K562 (cell line): ENCODE results near the gene TDRKH. TPM values are rescaled to one million over a fixed set of nuclear protein-coding genes. Genes with fewer than 3 reads are reported as not detected.

ENCODE experiments used
- FOXP4 ChIP-seq: sonication (generic); formaldehyde crosslinking; IDR thresholded peaks from 2 replicates; pipeline ENCODE4 v1.8.0; 2022; ENCODE audit warnings: mild to moderate bottlenecking, missing genetic modification reagents, borderline replicate concordance
- NCOA2 ChIP-seq, 2 experiments: fragments of 450-650 bp; IDR thresholded peaks; 2 replicates each; pipeline ENCODE4 v1.6.1; 2018; ENCODE audit warnings: mild to moderate bottlenecking in 2 of 2, moderate library complexity in 1 of 2; ENCODE audit not compliant: partially characterized antibody in 2 of 2
- RERE ChIP-seq: sonication (generic); formaldehyde crosslinking; IDR thresholded peaks from 2 replicates; pipeline ENCODE4 v1.8.0; 2023; ENCODE audit warnings: missing genetic modification reagents, mild to moderate bottlenecking, borderline replicate concordance
- RREB1 ChIP-seq: fragments of 250-450 bp; sonication (Bioruptor Pico); IDR thresholded peaks from 2 replicates; pipeline ENCODE4 v1.4.0; 2020
- ZBTB2 ChIP-seq: fragments of 450-650 bp; IDR thresholded peaks from 2 replicates; pipeline ENCODE4 v1.6.1; 2016; ENCODE audit warnings: antibody characterized with exemption
- ZBTB9 ChIP-seq: fragments of 450-650 bp; formaldehyde crosslinking; IDR thresholded peaks from 2 replicates; pipeline ENCODE4 v1.4.0; 2020; ENCODE audit warnings: mild to moderate bottlenecking, moderate library complexity
- polyA plus RNA-seq, 8 experiments: library from polyadenylated mRNA; depleted of rRNA in 4 of 8; stranded (reverse) in 5 of 8; unstranded in 3 of 8; fragments of >200 nt; fragmentation: Nextera tagmentation in 2 of 8; fragmentation: Illumina TruSeq in 1 of 8; extraction: Ambion mirVana in 2 of 8; extraction: Trizol in 1 of 8; gene quantifications; 2 replicates each; pipeline versions ENCODE4 v1.2.1 to v1.2.3, GENCODE V29; 2011 to 2014; ENCODE audit warnings: inconsistent platforms in 1 of 8, missing spikeins in 1 of 8
- total RNA-seq, 7 experiments: library from RNA; depleted of rRNA in 6 of 7; stranded (reverse); fragments of >200 nt in 6 of 7; fragmentation: Illumina TruSeq in 2 of 7; extraction: Trizol in 2 of 7; gene quantifications; 2 replicates each; pipeline versions ENCODE4 v1.2.1 to v1.2.3, GENCODE V29; 2011 to 2021; ENCODE audit warnings: low replicate concordance in 1 of 7

TDRKH gene
- total and polyA plus RNA-seq, 9 of the 15 experiments (the other 6 are each of a cell fraction or from before 2014, with no cell fraction given): 4.3 to 21.3 (median 8.4) TPM

- no peak for TF ChIP-seq RERE (CRISPR knock-in tag)
- peak; percentile 90 for TF ChIP-seq RREB1 (CRISPR knock-in tag)
- TF ChIP-seq NCOA2 (IDR thresholded peaks at IDR 0.05; ENCODE audit: partially characterized antibody in 2 of 2): no peak
- TF ChIP-seq ZBTB9 (CRISPR knock-in tag): no peak
- no peak for TF ChIP-seq FOXP4
- no peak for TF ChIP-seq ZBTB2
Observed at GRCh38 chr1:151790071-151790939, at the start of gene TDRKH (continued).
